MM.1S (cell line): ENCODE results near the gene PPP1R14C.

Source experiments
- DNase-seq: peaks from one replicate; pipeline ENCODE4 v3.0.0-alpha.2; 2015
- H2AFZ ChIP-seq: fragments of 300-600 bp; sonication (generic); 2 replicates; pipeline ENCODE4 v1.6.0; 2016; ENCODE audit warnings: antibody characterized with exemption, low read length
- H3F3A ChIP-seq: fragments of 300-600 bp; sonication (generic); 2 replicates; pipeline ENCODE4 v1.6.1; 2016; ENCODE audit warnings: mild to moderate bottlenecking, antibody characterized with exemption, low read length, moderate library complexity, mixed read lengths; ENCODE audit not compliant: insufficient read depth
- H3K27ac ChIP-seq: fragments of 300-600 bp; sonication (generic); 2 replicates; pipeline ENCODE4 v1.5.1; 2016; ENCODE audit warnings: mild to moderate bottlenecking, low read length
- H3K27me3 ChIP-seq: fragments of 300-600 bp; sonication (generic); replicated peaks from 2 replicates; pipeline ENCODE4 v1.6.0; 2016; ENCODE audit warnings: low read length; ENCODE audit not compliant: insufficient read depth
- H3K36me3 ChIP-seq: fragments of 300-600 bp; sonication (generic); replicated peaks from 2 replicates; pipeline ENCODE4 v1.6.1; 2016; ENCODE audit warnings: mild to moderate bottlenecking, low read length, mixed read lengths; ENCODE audit not compliant: insufficient read depth
- H3K4me1 ChIP-seq: fragments of 300-600 bp; sonication (generic); 2 replicates; pipeline ENCODE4 v1.6.1; 2016; ENCODE audit warnings: low read length, mixed read lengths
- H3K4me2 ChIP-seq: fragments of 300-600 bp; sonication (generic); 2 replicates; pipeline ENCODE4 v1.6.0; 2016; ENCODE audit warnings: low read depth, low read length
- H3K4me3 ChIP-seq: fragments of 300-600 bp; sonication (generic); 2 replicates; pipeline ENCODE4 v1.5.1; 2016; ENCODE audit warnings: low read length, mixed read lengths
- H3K79me2 ChIP-seq: fragments of 300-600 bp; sonication (generic); 2 replicates; pipeline ENCODE4 v1.6.1; 2016; ENCODE audit warnings: mixed run types, low read length, mixed read lengths
- H3K9ac ChIP-seq: fragments of 300-600 bp; sonication (generic); 2 replicates; pipeline ENCODE4 v1.6.1; 2016; ENCODE audit warnings: low read length, mixed read lengths
- H3K9me2 ChIP-seq: fragments of 300-600 bp; sonication (generic); replicated peaks from 2 replicates; pipeline ENCODE4 v1.6.1; 2016; ENCODE audit warnings: mild to moderate bottlenecking, low read length, mixed read lengths; ENCODE audit not compliant: insufficient read depth
- H3K9me3 ChIP-seq: fragments of 300-600 bp; sonication (generic); replicated peaks from 2 replicates; pipeline ENCODE4 v1.6.1; 2016; ENCODE audit warnings: mild to moderate bottlenecking, low read length, mixed read lengths; ENCODE audit not compliant: insufficient read depth
- H4K20me1 ChIP-seq: fragments of 300-600 bp; sonication (generic); 2 replicates; pipeline ENCODE4 v1.6.1; 2016; ENCODE audit warnings: mild to moderate bottlenecking, low read length, moderate library complexity, mixed read lengths; ENCODE audit not compliant: insufficient read depth
- EZH2 ChIP-seq: fragments of 300-600 bp; sonication (generic); optimal IDR thresholded peaks from 2 replicates; pipeline ENCODE3; 2017; ENCODE audit warnings: low read depth, mild to moderate bottlenecking, antibody characterized with exemption, low read length, mixed read lengths
- EZH2phosphoT487 ChIP-seq: fragments of 300-600 bp; sonication (generic); IDR thresholded peaks from 2 replicates; pipeline ENCODE4 v1.6.1; 2018; ENCODE audit warnings: antibody characterized with exemption, low read length
- TF ChIP-seq, protein P1 (sequence below): fragments of 300-600 bp; sonication (generic); IDR thresholded peaks from 2 replicates; pipeline ENCODE4 v1.5.1; 2016; ENCODE audit warnings: antibody characterized with exemption, low read length, mixed read lengths

The PPP1R14C gene

DNA sequence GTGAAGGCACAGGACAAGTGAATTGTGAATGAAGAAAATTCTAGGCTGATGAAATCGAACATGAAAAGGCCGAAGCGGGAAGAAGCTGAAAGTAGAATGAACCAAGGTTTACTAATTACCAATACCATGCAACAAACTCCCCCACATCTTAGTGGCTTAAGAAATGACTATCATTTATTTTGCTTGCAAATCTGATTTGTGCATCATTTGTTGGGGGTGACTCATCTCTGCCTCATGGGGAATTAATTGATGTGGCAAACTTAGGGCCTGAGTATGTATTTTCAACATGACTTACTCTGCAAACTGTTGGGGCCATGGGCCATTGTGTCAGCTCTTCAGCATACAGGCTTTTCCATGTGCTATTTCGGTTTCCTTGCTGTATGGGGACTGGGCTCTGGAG, 26.8 kb downstream of the PPP1R14C start:
- Histone ChIP-seq H3K9ac (no peak overlapping the region), H3K9me3 (no peaks in the 10 kb centered on the region), H3K4me2 (no peak overlapping the region), H3K79me2 (no peaks in the 10 kb centered on the region), H3K27ac (no peak overlapping the region), H4K20me1 (no peaks in the 10 kb centered on the region), H3K4me1 (no peaks in the 10 kb centered on the region), H2AFZ (no peak overlapping the region), H3K27me3 (no peaks in the 10 kb centered on the region), H3K36me3 (no peaks in the 10 kb centered on the region), H3K4me3 (no peak overlapping the region), H3K9me2 (no peaks in the 10 kb centered on the region), H3F3A (no peaks in the 10 kb centered on the region)
- TF ChIP-seq EZH2 = no peak
- TF ChIP-seq, protein P1, sequence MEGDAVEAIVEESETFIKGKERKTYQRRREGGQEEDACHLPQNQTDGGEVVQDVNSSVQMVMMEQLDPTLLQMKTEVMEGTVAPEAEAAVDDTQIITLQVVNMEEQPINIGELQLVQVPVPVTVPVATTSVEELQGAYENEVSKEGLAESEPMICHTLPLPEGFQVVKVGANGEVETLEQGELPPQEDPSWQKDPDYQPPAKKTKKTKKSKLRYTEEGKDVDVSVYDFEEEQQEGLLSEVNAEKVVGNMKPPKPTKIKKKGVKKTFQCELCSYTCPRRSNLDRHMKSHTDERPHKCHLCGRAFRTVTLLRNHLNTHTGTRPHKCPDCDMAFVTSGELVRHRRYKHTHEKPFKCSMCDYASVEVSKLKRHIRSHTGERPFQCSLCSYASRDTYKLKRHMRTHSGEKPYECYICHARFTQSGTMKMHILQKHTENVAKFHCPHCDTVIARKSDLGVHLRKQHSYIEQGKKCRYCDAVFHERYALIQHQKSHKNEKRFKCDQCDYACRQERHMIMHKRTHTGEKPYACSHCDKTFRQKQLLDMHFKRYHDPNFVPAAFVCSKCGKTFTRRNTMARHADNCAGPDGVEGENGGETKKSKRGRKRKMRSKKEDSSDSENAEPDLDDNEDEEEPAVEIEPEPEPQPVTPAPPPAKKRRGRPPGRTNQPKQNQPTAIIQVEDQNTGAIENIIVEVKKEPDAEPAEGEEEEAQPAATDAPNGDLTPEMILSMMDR = no peak
- TF ChIP-seq EZH2phosphoT487 = no peak
- no peak for DNase-seq

DNA sequence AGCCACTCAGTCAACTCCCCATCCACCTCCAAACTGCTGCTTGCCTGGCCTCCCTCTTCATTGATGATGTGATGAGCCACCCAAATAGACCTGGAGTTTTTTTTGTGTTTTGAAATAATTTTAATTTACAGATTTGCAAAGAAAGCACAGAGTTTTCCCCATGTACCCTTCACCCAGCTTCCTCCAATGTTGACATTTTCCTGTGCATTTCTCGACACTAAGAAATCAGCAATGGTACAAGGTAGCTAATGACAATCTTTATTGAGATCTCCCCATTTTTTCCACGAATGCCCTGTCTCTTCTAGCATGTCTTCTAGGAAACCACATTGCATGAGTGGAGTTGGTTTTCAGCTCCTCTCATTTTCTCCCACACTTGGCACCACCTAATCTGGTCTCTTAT, 30.1 kb downstream of the PPP1R14C start:
- H3K4me2 ChIP-seq = no peak overlapping the region
- no peaks in the 10 kb centered on the region for H4K20me1 ChIP-seq
- no peak overlapping the region for H3K4me3 ChIP-seq
- H3K4me1 ChIP-seq = no peaks in the 10 kb centered on the region
- H3K27ac ChIP-seq = no peak overlapping the region
- H3K27me3 ChIP-seq = no peaks in the 10 kb centered on the region
- H3F3A ChIP-seq = no peaks in the 10 kb centered on the region
- no peaks in the 10 kb centered on the region for H3K36me3 ChIP-seq
- no peak for TF ChIP-seq EZH2phosphoT487
- TF ChIP-seq, protein P1 = no peak
- no peak for TF ChIP-seq EZH2
- no peak for DNase-seq
- no peak overlapping the region for H3K9ac ChIP-seq
- no peaks in the 10 kb centered on the region for H3K9me3 ChIP-seq
- H3K79me2 ChIP-seq = no peaks in the 10 kb centered on the region
- H2AFZ ChIP-seq = no peak overlapping the region
- H3K9me2 ChIP-seq = no peaks in the 10 kb centered on the region

DNA sequence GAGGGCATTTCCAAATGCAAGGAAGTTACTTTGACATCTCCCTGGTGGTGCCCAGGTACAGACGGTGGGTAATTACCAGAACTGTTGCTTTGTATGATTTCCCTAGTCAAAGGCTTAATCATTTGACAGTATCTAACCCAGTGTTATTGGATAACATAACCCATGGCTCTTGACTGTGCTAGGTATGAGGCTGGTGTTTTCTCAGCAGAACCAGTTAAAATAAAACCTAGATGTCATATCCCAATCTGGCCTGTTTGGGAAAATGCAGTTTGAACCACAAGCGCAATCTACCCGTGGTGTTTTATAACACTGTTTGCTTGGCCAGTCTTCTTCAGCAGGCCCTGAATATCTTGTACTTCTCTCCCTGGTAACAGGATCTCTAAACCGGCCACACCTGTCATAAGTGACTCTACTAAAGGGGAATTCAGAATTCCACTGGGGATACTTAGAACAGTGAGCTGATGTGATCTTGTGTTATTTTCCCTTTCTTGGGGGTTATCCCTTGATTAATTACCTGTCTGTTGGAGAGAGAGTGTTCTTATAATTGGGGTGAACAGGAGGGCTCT, 32.8 kb downstream of the PPP1R14C start:
- Histone ChIP-seq H3K36me3 (no peaks in the 10 kb centered on the region), H3K9ac (no peak overlapping the region), H3K4me1 (no peaks in the 10 kb centered on the region), H3K9me2 (no peaks in the 10 kb centered on the region), H3K79me2 (no peaks in the 10 kb centered on the region), H3F3A (no peaks in the 10 kb centered on the region), H3K9me3 (no peaks in the 10 kb centered on the region), H2AFZ (no peak overlapping the region), H4K20me1 (no peaks in the 10 kb centered on the region), H3K27me3 (no peaks in the 10 kb centered on the region), H3K4me3 (no peak overlapping the region), H3K27ac (no peak overlapping the region), H3K4me2 (no peak overlapping the region)
- DNase-seq = no peak
- TF ChIP-seq EZH2 (no peak), EZH2phosphoT487 (no peak)
- TF ChIP-seq, protein P1 = no peak
